HG03175 (cell line): Measurements from ENCODE around the gene MKKS.
A peak's percentile ranks its signal among the peaks of the same experiment; 100 is the strongest.

ENCODE experiments used
- ATAC-seq: cut with Tn5 transposase; IDR thresholded peaks from one replicate; pipeline ENCODE4 v1.9.1; 2021; ENCODE audit warnings: mild to moderate bottlenecking, moderate library complexity; ENCODE audit not compliant: unreplicated experiment

Gene MKKS

GRCh38 chr20:10370091-10370887, 63.7 kb downstream of the MKKS start:
- no peak for ATAC-seq

GRCh38 chr20:10369723-10370090, 64.3 kb downstream of the MKKS start:
- no peak for ATAC-seq

- ATAC-seq, result no peak
Measured at GRCh38 chr20:10368702-10369041, 65.3 kb downstream of the MKKS start.

GRCh38 chr20:10367943-10368701, 65.9 kb downstream of the MKKS start:
- ATAC-seq, result no peak

DNA sequence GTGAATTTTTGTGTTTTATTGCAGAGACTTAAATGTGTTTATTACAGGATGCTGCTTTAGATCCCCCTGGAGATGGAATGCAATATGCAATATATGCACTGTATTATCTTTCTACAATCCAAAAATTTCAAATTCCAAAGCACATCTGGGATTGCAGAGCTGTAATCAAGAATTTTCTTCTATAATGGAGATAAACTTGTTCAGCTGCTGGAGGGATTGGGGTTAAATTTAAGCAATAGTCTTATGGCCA, 66.4 kb downstream of the MKKS start:
- ATAC-seq, result no peak

DNA sequence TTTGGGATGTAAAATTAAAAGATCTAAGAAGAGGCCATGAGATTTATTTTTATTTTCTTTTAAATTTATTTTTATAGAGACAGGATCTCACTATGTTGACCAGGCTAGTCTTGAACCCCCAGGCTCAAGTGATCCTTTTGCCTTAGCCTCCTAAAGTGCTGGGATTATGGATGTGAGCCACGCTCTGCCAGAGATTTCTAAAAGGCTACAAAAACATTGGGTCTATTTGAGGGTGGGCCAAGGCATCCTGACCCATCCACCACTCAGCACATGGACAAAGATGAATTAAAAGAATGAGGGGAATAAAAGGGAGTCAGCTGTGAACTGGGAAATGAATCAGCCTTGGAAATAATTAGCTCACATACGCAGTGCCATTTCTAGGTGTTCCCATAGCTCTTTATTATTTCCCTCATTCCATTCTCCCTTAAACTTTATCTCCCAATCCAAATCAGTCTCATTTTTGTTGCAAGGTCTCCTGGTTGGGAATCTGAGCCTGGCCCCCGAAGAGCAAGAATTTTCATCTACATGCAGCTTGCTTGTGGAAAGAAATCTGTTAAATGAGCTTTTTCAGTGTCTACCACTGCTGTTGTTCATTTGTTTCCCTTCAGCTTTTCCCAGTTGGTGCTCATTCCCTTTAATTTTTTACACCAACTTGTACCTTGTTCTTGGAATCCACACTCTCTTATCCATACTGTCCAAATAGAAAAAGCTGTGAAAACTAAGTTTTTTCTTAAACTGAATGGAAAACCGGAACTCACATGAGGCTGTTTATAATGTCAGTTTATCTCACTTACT, 66.9 kb downstream of the MKKS start:
- no peak for ATAC-seq

DNA sequence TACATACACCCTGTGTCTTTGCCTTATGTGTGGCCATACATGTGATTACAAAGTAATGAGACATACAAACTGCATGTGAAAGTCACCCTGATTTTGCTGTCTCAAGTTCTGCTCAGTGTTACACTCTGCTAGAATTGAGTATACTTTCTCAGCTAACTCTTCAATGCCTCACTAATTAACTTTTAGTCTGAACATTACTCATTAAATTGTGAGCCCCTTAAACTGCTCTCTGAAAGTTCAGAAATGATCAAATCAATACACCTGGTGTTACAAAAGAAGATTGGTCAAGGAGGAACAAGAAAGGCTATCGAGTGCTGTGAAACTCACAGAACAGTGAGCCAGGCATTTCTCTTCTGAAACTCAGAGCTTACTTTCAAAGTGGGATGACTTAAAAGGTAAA, 71.3 kb downstream of the MKKS start:
- ATAC-seq, result peak; percentile 68

GRCh38 chr20:10360878-10361277, 73.1 kb downstream of the MKKS start:
- ATAC-seq, result no peak

- ATAC-seq, result peak; percentile 37
Measured at GRCh38 chr20:10359621-10360040, 74.4 kb downstream of the MKKS start.

DNA sequence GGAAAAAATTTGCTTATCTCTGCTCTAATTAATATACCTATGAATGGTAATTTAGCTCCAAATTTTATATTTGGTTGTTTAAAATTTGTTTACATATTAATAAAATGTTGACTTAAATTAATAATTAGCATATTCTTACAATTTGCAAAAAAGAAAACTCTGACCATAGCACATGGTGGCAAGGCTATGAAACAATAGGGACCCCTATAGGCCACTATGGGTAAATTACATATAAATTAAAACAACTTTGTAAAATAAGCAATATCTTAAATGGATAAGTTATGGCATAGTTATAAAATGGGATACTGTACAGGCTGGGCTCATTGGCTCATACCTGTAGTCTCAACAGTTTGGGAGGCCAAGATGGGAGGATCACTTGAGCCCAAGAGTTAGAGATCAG, 76.0 kb downstream of the MKKS start:
- no peak for ATAC-seq

DNA sequence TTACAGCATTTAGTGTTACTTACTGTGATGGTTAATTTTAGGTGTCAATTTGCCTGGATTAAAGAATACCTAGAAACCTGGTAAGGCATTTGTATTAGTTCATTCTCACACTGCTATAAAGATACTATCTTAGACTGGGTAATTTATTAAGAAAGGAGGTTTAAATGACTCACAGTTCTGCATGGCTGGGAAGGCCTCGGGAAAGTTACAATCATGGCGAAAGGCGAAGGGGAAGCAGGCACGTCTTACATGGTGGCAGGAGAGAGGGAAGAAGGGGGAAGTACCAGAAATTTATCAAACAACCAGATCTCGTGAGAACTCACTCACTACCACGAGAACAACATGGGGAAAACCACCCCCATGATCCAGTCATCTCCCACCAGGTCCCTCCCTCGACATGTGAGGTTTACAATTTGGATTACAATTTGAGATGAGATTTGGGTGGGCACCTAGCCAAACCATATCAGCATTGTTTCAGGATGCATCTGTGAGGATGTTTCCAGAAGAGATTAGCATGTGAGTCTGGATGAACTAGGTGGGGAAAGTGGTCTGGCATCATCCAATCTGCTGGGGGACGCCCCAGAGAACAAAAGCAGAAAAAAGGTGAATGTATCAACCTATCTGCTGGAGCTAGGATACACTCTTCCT, 76.8 kb downstream of the MKKS start:
- no peak for ATAC-seq

- ATAC-seq, result no peak
Measured at GRCh38 chr20:10356628-10357027, 77.4 kb downstream of the MKKS start.

DNA sequence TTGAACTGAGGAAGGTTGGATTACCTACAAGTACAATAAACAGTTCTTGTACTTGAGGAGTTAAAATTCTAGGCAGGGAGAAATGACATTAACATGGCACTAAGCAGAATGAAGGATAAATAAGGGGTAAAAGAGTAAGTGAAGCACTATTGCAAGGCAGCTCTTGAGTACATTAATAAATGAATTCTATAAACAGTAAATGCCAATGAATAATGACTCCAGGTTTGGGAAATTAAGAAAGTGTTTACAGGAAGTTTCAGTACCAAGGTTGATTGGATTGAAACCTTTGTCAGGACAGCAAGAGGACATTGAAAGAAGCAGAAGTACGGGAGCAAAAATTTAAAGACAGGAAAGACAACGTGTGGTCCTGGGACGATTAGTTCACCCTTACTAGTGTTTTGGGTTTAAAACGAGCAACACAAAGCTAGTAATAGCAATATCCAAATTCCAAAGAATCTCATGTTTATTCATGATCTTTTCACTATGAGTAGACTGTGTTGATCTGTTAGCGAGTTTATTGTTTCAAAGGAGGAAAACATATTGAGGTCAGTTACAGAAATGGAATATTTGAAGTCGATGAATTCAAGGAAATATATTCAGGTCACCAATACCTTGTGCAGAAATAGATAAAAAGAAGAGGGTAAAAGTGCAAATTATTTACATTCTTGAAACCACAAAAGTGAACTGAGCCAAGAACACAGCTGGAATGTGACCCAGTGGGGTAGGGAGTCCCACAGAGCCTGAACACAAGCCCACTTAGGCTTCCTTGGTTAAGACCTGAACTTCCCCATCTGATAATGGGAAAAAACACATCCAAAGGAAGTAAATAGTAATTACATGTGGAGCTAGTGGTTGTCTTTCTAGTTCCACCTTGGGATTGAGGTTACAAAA, 80.8 kb downstream of the MKKS start:
- ATAC-seq, result no peak
